GM21717 (cell line): ENCODE measurements around the gene MUCL1.
"Not testable (repeated sequence)": the region's sequence is repeated elsewhere in the genome, so short reads cannot be mapped to it uniquely, and the experiment has no call there.

Source experiments
- ATAC-seq: cut with Tn5 transposase; IDR thresholded peaks from one replicate; pipeline ENCODE4 v1.9.1; 2021; ENCODE audit warnings: mild to moderate bottlenecking, moderate library complexity; ENCODE audit not compliant: unreplicated experiment

MUCL1 gene, protein sequence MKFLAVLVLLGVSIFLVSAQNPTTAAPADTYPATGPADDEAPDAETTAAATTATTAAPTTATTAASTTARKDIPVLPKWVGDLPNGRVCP

DNA sequence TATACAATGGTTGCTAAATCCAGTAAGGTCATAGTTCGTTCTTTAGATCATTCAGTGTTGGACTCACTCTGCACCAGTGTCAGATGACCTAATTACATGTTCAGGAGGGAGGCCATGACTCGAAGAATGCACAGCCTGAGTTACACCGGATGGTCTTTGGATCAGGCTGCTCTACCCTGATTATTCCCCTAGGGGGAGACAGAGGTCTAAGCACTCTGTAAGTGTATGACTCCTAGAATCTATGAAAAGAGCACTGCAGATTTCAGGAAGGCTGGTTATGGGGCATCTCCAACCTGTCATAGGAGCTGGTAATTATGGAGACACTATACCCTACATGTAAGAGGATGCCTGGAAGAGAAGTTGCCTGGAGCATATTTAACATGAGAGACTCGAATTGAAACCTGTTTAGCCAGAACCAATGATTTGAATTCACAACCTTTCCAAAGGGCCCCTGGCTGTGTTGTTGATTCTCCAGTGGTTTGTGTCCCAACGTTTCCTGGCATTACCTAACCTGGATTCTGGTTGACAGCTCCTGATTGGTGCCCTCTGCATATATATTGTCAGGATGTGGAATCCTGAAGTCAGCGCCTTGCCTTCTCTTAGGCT is at the start of gene MUCL1:
MUCL1 (plus strand) TSS at position 584 of the 606 bp plus-strand sequence. CDS start 67 bp downstream, outside the sequence.
- peak; percentile 96 for ATAC-seq

DNA sequence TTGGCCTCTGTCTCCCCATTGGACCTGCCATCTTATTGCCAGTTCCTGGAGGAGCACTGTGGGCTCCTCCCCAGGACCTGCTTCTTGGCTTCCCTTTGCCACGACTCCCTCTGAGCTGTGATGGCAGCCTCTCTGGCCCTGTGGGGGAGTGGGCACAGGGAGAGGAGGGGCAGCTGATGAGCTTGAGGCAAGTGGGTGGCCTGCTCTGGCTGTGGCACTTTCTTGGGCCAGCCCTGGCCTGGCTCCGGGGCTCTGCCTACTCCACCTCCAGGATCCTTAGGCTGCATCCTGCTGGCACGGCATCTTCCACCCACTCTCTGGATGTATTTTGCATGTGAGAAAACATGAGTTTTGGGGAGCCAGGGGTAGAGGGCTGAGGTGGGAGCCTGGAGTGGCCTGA is 32.6 kb upstream of the MUCL1 start:
- no peak for ATAC-seq

DNA sequence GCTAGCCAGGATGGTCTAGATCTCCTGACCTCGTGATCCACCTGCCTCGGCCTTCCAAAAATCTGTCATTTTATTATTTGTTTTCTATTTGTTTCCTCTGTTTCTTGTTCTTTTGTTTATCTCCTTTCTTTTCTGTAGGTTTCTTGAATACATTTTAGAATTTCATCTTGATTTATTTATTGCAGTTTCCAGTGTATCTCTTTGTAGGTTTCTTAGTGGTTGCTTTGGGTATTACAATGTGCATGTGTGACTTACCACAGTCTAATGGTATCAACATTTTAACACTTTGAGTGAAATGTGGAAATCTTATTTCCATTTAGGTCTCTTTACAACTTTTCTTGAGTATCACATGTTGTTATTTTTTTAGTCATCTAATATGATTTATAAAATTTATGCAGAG is 29.9 kb upstream of the MUCL1 start:
- ATAC-seq = no peak

DNA sequence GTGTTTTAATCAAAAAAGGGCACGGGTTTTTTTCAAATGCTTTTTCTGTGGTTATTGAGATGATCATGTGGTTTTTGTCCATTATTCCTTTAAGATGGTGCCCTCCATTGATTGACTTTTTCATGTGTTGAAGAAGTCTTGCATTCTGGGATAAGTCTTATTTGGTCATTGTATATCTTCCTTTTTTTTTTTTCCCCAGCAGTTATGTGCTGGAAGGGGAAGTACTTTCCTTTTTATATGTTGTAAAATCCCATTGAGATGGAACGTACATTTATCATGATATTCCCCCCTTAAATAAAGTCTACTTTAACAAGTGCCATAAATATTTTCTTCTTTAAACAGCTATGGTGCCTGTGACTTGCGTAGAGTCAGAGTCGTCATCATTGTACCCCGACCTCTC is 24.8 kb upstream of the MUCL1 start:
- no peak for ATAC-seq

DNA sequence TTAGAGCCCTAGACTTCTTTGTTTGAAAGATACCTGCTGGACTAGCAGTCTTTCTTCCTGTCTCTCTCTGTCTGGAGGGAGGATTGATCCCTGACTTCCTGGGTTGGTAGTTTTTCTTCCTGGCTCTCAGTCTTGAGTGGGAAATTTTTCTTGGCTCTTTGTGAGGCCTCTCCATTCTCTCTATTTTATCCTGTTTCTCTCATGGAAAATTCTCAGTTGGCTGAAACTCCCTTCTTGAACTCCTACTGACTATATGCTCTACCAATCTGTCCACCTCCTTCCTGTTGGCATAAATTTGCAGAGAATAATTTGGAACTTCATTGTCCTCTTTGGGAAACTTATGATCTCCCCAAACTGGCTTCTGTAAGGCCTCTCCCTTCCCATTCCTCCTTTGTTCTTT is 24.1 kb upstream of the MUCL1 start:
- no peak for ATAC-seq

DNA sequence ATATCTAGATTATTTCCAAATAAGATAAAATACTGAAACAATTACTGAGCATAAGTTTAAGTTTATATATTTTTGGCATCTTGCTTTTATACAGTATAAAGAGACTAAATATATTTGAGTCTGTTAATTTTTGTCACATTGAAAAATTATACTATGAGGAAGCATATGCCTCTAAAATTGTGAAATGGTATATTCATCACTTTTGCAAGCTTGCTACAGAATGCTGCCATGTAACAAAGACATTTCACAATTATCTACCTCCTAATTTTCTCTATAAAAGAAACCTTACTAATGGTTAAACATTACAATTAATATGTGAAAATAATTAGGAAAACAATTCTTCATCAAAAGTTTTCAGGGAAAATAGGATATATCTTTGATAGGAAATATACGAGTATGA is 22.7 kb upstream of the MUCL1 start:
- ATAC-seq = no peak

DNA sequence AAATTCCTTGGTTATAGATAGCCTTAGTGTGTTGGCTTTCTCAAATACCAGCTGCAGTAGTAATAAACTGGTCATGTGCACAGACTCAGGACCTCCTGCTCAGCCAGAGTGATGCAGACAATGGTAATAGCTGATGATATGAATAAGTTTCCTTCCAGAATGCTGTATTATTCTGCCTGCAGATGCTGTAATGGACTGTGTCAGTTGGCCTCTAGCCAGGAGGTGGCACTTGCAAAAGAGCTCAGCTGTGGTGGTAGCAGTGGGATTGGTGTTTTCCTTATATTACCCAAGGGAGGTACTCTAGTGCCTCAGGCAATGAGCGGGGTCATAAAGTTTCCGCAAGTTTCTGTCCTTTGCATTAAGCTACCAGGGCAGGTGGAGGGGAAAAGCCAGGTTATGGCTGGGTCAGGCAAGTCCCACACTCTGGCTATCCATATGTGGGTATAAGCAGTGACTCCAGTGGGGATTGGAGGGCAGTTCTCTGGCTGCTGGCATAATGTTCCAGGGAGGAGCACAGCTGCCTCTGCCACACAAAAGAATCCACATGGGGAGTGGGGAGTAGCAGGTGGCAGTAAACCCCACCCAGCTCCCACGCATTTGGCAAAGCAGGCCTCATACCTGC is 14.0 kb upstream of the MUCL1 start:
- no peak for ATAC-seq

DNA sequence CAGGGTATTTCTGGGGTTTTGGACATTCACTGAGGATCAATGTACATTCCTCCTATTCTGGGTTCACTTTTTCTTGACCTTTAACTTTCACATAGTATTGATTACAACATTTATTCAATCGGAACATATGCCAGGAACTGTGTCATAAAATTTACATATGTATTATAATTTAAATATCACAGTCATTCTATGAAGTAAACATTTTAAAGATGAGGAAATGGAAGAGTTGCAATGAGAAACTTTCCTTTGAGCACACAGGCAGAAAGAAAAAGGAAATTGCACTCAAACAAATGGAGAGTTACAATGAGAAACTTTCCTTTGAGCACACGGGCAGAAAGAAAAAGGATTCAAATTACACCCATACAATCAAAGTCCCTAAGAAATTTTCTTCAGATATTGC is 3.1 kb downstream of the MUCL1 start:
- ATAC-seq = no peak

DNA sequence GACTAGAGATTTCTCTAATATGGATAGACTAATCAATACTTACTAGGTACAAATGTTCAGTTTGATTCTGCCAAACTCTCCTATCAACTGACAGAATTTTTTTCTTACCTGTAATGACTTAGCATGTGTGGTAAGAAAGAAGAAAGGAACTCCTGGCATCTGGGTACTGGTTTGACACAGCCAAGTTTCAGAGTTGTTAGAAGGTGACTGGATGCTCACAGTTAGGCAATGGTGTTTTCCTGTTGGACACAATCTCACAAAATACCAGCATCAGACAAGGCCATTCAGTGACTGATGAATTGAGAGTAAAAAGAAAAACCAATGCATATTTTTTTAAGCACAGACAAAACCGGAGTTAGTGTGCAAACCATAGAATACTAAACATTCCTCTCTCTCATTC is 4.2 kb downstream of the MUCL1 start:
- no peak for ATAC-seq

DNA sequence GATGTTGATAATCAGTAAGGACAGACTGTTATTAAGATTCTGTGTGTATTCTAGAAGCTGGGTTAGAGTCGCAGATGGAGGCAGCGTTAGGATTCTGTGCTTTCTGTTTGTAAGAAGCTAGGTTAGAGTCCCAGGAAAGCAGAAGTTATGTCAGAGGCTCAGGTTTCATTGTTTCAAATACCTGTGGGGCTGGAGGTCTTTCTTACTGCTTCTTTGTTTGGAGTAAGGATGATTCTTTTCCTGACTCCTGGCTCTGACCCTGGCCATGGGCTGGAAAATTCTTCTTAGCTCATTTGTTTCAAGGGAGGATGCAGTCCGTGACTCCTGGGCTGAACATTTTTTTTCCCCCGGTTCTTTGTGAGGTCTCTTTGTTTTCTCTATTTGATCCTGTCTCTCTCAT is 5.2 kb downstream of the MUCL1 start:
- ATAC-seq = no peak

DNA sequence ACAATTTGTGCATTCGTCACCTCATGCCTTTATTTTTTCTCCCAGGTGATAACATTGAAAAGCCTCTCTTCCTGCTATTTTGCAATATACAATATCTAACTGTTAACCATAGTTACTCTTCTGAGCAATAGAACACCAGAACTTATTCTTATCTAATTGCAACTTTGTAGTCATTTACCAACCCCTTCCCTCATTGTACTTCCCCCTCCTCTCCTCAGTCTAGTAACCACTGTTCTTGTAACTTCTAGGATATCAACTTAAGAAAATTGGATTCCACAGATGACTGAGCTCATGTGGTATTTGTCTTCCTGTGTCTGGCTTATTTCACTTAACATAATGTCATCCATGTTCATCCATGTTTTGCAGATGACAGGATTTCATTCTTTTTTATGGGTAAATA is 7.6 kb downstream of the MUCL1 start:
- ATAC-seq = no peak

DNA sequence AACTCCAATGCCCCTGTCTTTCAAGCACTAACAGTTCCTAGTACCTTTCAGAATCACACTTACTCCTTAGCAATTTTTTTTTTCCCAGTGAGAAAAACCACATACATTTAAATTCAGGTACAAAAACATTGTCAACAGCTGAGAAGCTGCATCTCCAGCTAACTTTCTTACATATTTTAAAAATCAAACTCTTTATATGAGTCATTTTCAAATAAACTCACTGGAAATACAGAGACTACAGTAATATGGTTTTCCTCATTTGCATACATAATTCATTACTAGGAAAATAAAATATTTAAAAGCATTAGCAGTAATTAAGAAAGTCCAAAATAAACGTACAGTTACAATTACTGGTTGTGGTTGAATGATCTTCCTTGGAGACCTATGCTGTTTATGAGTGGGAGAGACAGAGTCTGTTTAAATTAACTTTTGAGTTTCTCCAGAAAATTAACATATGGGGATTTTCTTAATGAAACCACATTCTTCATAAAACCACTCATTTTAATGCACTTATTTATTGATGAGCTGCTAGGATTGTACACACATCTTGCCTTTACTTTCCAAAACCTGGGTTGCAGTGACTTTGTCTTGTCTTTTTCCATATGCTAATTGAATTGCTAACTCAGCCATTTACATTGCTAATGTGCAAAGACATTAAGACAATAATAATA is 9.8 kb downstream of the MUCL1 start:
- ATAC-seq = no peak

DNA sequence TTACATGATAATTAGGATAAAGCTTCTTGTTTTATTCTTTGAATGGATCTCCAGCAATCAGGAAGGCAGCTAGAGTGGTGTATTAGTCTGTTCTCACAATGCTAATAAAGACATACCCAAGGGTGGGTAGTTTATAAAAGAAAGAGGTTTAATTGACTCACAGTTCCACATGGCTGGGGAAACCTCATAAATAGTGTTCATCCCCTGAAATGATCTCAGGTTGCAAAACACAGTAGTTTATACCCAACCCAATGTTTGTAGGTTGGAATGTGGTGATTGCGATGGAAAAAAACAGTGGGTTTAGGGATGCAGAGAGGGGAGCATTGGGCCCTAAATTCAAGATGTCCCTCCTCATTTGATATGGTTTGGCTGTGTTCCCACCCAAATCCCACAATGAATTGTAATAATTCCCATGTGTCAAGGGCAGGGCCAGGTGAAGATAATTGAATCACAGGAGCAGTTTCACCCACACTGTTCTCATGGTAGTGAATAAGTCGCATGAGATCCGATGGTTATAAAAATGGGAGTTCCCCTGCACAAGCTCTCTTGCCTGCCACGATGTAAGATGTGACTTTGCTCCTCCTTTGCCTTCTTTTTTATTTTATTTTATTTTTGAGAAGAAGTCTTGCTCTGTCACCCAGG is 11.5 kb downstream of the MUCL1 start:
- no peak for ATAC-seq

DNA sequence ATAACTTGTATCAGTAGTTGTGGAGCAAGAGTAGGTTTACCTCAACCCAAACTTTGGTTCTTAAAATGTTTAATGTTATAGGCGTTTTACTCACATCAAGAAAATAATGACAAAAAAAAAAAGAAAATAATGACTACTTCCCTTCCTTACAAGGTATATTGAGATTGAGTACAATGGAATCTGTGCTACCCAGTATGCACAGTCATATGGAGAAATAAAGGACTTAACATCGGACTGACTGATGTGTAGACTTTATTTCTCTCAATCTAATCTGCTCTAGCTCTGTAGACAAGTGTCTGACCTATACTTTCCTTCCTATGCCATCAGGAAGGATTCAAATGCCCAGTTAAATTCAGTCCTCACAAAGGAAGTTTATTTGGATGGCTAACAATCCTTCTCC is 14.4 kb downstream of the MUCL1 start:
- ATAC-seq = no peak

DNA sequence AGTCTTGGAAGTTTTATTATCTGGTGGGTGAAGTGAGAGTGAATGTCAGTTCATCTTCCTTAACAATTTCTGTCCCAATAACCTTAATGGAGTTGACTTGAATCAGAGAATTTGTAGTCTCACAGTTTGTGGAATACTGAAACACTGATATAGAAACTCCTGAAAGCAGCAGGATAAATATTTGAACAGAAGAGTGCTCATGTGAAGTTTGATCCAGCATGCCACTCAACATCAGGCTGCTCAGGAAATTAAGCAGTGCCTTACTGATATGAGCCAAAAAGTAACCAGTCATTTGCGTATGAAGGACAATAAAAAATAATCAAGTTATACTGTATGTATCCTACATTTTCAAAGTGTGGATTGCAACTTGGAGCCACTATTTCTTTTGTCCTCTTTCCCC is 15.7 kb downstream of the MUCL1 start:
- ATAC-seq = no peak

DNA sequence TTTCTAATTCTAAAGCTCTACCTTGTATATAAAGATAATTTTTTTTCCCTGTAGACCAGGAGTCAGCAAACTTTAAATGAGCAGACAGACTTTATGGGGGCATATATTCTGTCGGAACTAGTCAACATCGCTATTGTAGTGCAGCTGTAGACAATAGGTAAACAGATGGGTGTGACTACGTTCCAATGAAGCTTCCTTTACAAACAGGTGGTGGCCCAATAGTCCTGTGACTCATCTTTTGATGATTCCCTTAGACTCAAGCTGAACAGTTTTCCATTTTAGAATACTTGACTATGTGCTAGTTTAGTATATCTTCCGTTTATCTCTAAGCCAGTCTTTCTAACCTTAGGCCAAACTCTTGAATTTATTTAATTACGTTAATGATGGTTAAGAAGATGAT is 16.3 kb downstream of the MUCL1 start:
- ATAC-seq = no peak

DNA sequence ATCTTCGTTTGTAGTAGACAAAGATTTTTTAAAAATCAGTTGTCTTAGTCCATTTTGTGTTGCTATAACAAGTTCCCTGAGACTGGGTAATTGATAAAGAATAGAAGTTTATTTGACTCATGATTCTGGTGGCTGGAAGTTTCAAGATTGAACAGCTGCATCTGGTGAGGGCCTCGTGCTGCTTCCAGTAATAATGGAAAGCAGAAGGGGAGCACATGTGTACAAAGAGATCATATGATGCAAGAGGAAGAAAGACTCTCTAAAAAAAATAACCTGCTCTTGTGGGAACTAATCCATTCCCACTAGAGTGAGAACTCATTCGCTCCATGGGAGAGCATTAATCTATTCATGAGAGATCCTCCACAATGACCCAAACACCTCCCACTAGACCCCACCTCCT is 24.8 kb downstream of the MUCL1 start:
- no peak for ATAC-seq

DNA sequence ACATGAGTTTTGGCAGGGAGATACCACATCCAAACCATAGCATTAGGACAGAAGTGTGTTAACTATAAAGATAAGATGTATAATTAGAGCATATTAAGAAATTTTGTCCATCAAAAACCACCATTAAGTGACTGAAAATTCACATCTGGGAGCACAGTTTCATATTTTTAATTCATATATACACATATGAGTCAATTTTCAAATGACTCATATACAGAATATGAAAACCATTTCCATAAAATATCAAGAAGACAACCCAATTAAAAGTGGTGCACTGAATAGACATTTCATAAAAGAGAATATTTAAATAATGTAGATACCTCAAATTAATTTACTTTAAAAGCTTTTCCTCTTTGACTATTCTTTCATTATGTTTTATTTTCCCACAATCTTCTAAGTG is 25.3 kb downstream of the MUCL1 start:
- no peak for ATAC-seq

DNA sequence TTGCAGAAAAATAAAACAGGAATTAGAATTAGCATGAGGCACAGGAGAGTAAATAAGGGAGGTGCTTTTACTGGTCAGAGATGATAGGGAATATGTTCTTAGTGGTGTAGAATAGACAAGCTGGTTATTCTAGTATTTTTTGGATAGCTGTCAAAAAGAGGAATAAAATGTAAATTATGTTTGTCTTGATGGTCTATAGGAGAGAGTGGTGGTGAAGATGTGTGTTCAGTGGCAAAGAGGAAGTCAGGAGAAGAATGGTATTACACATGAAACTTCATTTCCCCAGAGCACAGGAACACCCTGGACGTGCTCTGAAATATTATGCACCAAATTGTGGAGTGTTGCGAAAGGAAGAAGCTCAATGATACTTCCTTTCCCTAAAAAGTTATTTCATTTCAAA is 27.8 kb downstream of the MUCL1 start:
- ATAC-seq = no peak

DNA sequence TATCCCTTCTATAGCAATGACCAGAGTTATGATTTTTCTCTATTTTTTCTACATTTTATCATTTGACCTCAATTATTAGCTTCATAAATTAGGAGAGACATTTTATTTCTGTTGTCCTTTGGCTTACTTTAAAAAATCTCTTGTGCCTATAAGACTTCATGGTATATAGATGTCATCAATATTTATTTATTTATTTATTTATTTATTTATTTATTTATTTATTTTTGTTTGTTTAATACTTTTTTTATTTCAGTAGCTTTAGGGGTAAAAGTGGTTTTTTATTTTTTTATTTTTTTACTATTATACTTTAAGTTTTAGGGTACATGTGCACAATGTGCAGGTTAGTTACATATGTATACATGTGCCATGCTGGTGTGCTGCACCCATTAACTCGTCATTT is 28.3 kb downstream of the MUCL1 start:
- ATAC-seq = not testable (repeated sequence)

DNA sequence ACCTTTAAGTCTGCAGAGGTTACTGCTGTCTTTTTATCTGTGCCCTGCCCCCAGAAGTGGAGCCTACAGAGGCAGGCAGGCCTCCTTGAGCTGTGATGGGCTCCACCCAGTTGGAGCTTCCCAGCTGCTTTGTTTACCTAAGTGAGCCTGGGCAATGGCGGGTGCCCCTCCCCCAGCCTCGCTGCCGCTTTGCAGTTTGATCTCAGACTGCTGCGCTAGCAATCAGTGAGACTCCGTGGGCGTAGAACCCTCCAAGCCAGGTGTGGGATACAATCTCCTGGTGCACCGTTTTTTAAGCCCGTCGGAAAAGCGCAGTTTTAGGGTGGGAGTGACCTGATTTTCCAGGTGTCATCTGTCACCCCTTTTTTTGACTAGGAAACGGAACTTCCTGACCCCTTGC is 34.1 kb downstream of the MUCL1 start:
- not testable (repeated sequence) for ATAC-seq

DNA sequence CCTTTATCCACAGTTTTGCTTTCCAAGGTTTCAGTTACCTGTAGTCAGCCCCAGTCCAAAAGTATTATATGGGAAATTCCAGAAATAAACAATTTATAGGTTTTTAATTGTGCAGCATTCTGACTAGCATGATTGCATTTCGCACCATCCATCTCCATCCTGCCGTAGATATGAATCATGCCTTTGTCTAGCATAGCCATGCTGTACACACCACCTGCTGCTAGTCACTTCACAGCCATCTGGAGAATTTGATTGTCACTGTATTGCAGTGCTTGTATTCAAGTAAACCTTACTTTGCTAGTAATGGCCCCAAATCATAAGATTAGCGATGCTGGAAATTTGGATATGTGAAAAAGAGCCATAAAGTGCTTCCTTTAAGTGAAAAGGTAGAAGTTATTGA is 36.0 kb downstream of the MUCL1 start:
- ATAC-seq = no peak
